ENCODE data around the gene MMP24OS. TPM values are rescaled to one million over a fixed set of nuclear protein-coding genes. Genes with fewer than 3 reads are reported as not detected.

The MMP24OS gene
- total RNA-seq (2021; ENCODE audit: unreplicated experiment): 59.6 TPM
- 57.1 and 60.2 TPM in 2 replicates for polyA plus RNA-seq (2012)
- Bru-seq, nascent RNA: percentile 83 among the genes with signal in this experiment
- BruChase-seq, experiment 1, labeled RNA remaining after a 6-hour chase: percentile 81 among the genes with signal in this experiment
- percentile 77 among the genes with signal in this experiment for BruChase-seq, experiment 2, labeled RNA remaining after a 2-hour chase
- long read RNA-seq, transcript MMP24OS-201 (2 exons, 867 nt): major isoform, 6 of 28 reads
- long read RNA-seq, partial matches to known transcripts: 17 of 28 reads
- long read RNA-seq, other reads (novel, unspliced or antisense): 4 of 28 reads

- H3K4me3 ChIP-seq (replicated peaks in 1 of 2; ENCODE audit: low read depth in 1 of 2, low read length in 2 of 2): peak within 1 kb of the TSS; percentile 83 to 87
- POLR2A ChIA-PET: interaction anchor here (0.7 to 1.0 kb wide), 6 partner anchors 12 to 177 kb away, joined by 3 to 8 read pairs (median 4); no protein-coding TSS in a partner anchor
- peak; percentile 48; the same call in 1 of the 2 replicates for TF ChIP-seq SIN3A (IDR thresholded peaks at IDR 0.05; ENCODE audit: low read depth)
- peak; percentile 30; the same call in 1 of the 2 replicates for TF ChIP-seq SP1 (IDR thresholded peaks at IDR 0.05; ENCODE audit: low read depth)
- TF ChIP-seq ZNF274 (IDR thresholded peaks at IDR 0.05; ENCODE audit: low read depth, low read length): no peak
- TF ChIP-seq, protein P1, sequence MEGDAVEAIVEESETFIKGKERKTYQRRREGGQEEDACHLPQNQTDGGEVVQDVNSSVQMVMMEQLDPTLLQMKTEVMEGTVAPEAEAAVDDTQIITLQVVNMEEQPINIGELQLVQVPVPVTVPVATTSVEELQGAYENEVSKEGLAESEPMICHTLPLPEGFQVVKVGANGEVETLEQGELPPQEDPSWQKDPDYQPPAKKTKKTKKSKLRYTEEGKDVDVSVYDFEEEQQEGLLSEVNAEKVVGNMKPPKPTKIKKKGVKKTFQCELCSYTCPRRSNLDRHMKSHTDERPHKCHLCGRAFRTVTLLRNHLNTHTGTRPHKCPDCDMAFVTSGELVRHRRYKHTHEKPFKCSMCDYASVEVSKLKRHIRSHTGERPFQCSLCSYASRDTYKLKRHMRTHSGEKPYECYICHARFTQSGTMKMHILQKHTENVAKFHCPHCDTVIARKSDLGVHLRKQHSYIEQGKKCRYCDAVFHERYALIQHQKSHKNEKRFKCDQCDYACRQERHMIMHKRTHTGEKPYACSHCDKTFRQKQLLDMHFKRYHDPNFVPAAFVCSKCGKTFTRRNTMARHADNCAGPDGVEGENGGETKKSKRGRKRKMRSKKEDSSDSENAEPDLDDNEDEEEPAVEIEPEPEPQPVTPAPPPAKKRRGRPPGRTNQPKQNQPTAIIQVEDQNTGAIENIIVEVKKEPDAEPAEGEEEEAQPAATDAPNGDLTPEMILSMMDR (IDR thresholded peaks at IDR 0.05 in 2 of 3, conservative IDR thresholded peaks at IDR 0.05 in 1 of 3; ENCODE audit: borderline replicate concordance in 1 of 3, insufficient read depth in 1 of 3, low read depth in 2 of 3, low read length in 2 of 3): peak in 2 of 3 experiments; percentile 8 to 22; a peak in 2 of 6 replicates
- TF ChIP-seq POLR2AphosphoS5 (IDR thresholded peaks at IDR 0.05; ENCODE audit: low read depth, low read length): peak; percentile 98
- peak; percentile 39 for TF ChIP-seq POLR2A (IDR thresholded peaks at IDR 0.05; ENCODE audit: borderline replicate concordance, extremely low read depth, insufficient read depth, insufficient read length)
- TF ChIP-seq FOSL1 (IDR thresholded peaks at IDR 0.05; ENCODE audit: low read depth): no peak
- TF ChIP-seq ZFX (IDR thresholded peaks at IDR 0.05): peak; percentile 33; the same call in 1 of the 2 replicates
- no peak for TF ChIP-seq RAD21 (IDR thresholded peaks at IDR 0.05; ENCODE audit: low read depth)
- TF ChIP-seq CBX3 (IDR thresholded peaks at IDR 0.05; ENCODE audit: low read depth): no peak
- peak; percentile 94 for ATAC-seq
- no peaks in the 10 kb centered on the region for H3K9me3 ChIP-seq (ENCODE audit: control insufficient read depth in 1 of 2, insufficient read depth in 1 of 2, low read depth in 1 of 2, low read length in 2 of 2)
- peak within 1 kb of the TSS; percentile 80 for H3K9ac ChIP-seq (ENCODE audit: low read length)
- H3K36me3 ChIP-seq (ENCODE audit: control insufficient read depth in 1 of 2, insufficient read depth in 2 of 2, low read length in 2 of 2): peaks cover 21 to 46% of the 10 kb centered on the region in 2 experiments
- peaks cover 7 to 25% of the 10 kb centered on the region in 2 experiments; a peak in 3 of 4 replicates for H3K4me1 ChIP-seq (ENCODE audit: control insufficient read depth in 1 of 2, insufficient read depth in 2 of 2, low read length in 2 of 2)
- peak; percentile 66 for DNase-seq (ENCODE audit: low read depth, low spot score)
- CTCF ChIA-PET: interaction anchor here (1.1 to 2.2 kb wide), 3 partner anchors 133 to 403 kb away, joined by 3 to 13 read pairs (median 3); no protein-coding TSS in a partner anchor
- H3K4me2 ChIP-seq (ENCODE audit: low read length): peak within 1 kb of the TSS; percentile 88
- H3K9me2 ChIP-seq (ENCODE audit: insufficient read depth): no peaks in the 10 kb centered on the region
- H3K27ac ChIP-seq (ENCODE audit: low read depth, low read length): peak within 1 kb of the TSS; percentile 78
- H3K79me2 ChIP-seq (ENCODE audit: insufficient read depth, low read length): peaks cover 57% of the 10 kb centered on the region
- no peaks in the 10 kb centered on the region for H4K20me1 ChIP-seq (ENCODE audit: insufficient read depth)
- no peak within 1 kb of the TSS for H2AFZ ChIP-seq (ENCODE audit: low read depth, low read length, poor library complexity, severe bottlenecking)
- H3K27me3 ChIP-seq (ENCODE audit: insufficient read depth, low read length): no peaks in the 10 kb centered on the region
- BruUV-seq (replicated peaks): no TSS peak
- intact Hi-C loops (cut with micrococcal nuclease): no loop called here
- RAD21 ChIA-PET (ENCODE audit: low non-redundant PET in 1 of 2, low total read pairs in 2 of 2, uncharacterized antibody in 2 of 2, unreplicated experiment in 2 of 2): interaction anchor here in 1 of 2 experiments (0.6 kb wide), 1 partner anchor 444 kb away, joined by 3 read pairs; no protein-coding TSS in a partner anchor
Measured at GRCh38 chr20:35277531-35278395, at the start of gene MMP24OS. TSS of gene MMP24OS (minus strand) at chr20:35278122. CDS start at chr20:35277929, 193 bp downstream.

Data from HCT116 (cell line).